Neural cell (in vitro differentiated cells): ENCODE results near the gene CCSAP. TPM values are rescaled to one million over a fixed set of nuclear protein-coding genes. Genes with fewer than 3 reads are reported as not detected.

Experiments
- H2AFZ ChIP-seq: fragments of 200-600, 300-800 bp; sonication (generic), shearing (Covaris generic); 2 replicates; pipeline ENCODE4 v1.6.0; 2014; ENCODE audit warnings: low read depth, mild to moderate bottlenecking, antibody characterized with exemption, low read length, moderate library complexity
- H3F3A ChIP-seq: fragments of 200-600 bp; shearing (Covaris generic); 2 replicates; pipeline ENCODE4 v1.6.1; 2016; ENCODE audit warnings: mild to moderate bottlenecking, moderate library complexity, mixed read lengths, antibody characterized with exemption, low read length; ENCODE audit not compliant: insufficient read depth, poor library complexity, severe bottlenecking
- H3K27ac ChIP-seq: fragments of 200-600, 300-800 bp; sonication (generic), shearing (Covaris generic); 2 replicates; pipeline ENCODE4 v1.5.1; 2014; ENCODE audit warnings: mild to moderate bottlenecking, low read length, moderate library complexity
- H3K27me3 ChIP-seq: fragments of 300-800, 200-600 bp; sonication (generic), shearing (Covaris generic); 2 replicates; pipeline ENCODE4 v1.6.0; 2014; ENCODE audit warnings: mild to moderate bottlenecking, low read depth, low read length, moderate library complexity; ENCODE audit not compliant: insufficient read depth
- H3K36me3 ChIP-seq: fragments of 300-800, 200-600 bp; sonication (generic), shearing (Covaris generic); 2 replicates; pipeline ENCODE4 v1.5.1; 2014; ENCODE audit warnings: mild to moderate bottlenecking, antibody characterized with exemption, low read length, moderate library complexity; ENCODE audit not compliant: insufficient read depth
- H3K4me2 ChIP-seq: fragments of 300-800, 200-600 bp; sonication (generic), shearing (Covaris generic); 2 replicates; pipeline ENCODE4 v1.6.0; 2014; ENCODE audit warnings: mild to moderate bottlenecking, low read length
- H3K4me3 ChIP-seq: fragments of 300-800, 200-600 bp; sonication (generic), shearing (Covaris generic); 2 replicates; pipeline ENCODE4 v1.5.1; 2014; ENCODE audit warnings: mild to moderate bottlenecking, low read length, moderate library complexity
- H3K79me2 ChIP-seq: fragments of 200-600 bp; shearing (Covaris generic); replicated peaks from 2 replicates; pipeline ENCODE4 v1.6.0; 2014; ENCODE audit warnings: mild to moderate bottlenecking, low read length, moderate library complexity; ENCODE audit not compliant: insufficient read depth
- H3K9ac ChIP-seq: fragments of 300-800, 200-600 bp; sonication (generic), shearing (Covaris generic); 2 replicates; pipeline ENCODE4 v1.6.1; 2016; ENCODE audit warnings: mild to moderate bottlenecking, low read length, mixed read lengths
- H3K9me2 ChIP-seq: fragments of 200-600 bp; shearing (Covaris generic); 2 replicates; pipeline ENCODE4 v1.6.1; 2016; ENCODE audit warnings: mild to moderate bottlenecking, low read length, mixed read lengths; ENCODE audit not compliant: insufficient read depth
- H3K9me3 ChIP-seq: fragments of 200-600, 300-800 bp; sonication (generic), shearing (Covaris generic); 2 replicates; pipeline ENCODE4 v1.6.1; 2016; ENCODE audit warnings: mild to moderate bottlenecking, mixed run types, low read length, moderate library complexity, mixed read lengths
- H4K20me1 ChIP-seq: fragments of 200-600 bp; shearing (Covaris generic); 2 replicates; pipeline ENCODE4 v1.6.1; 2016; ENCODE audit warnings: mild to moderate bottlenecking, mixed run types; ENCODE audit not compliant: insufficient read depth
- EP300 ChIP-seq: fragments of 450-650 bp; conservative IDR thresholded peaks from 2 replicates; pipeline ENCODE4 v1.6.1; 2014; ENCODE audit warnings: antibody characterized with exemption, mild to moderate bottlenecking, moderate library complexity; ENCODE audit not compliant: poor library complexity, severe bottlenecking
- EZH2 ChIP-seq: fragments of 200-600, 300-800 bp; shearing (Covaris generic), sonication (generic); IDR thresholded peaks from 2 replicates; pipeline ENCODE4 v1.6.1; 2014; ENCODE audit warnings: antibody characterized with exemption, low read length, borderline replicate concordance, mild to moderate bottlenecking; ENCODE audit not compliant: insufficient read depth, poor library complexity, severe bottlenecking
- MXI1 ChIP-seq: fragments of 450-650 bp; conservative IDR thresholded peaks from 2 replicates; pipeline ENCODE4 v1.6.1; 2014; ENCODE audit warnings: antibody characterized with exemption, mild to moderate bottlenecking; ENCODE audit not compliant: poor library complexity, severe bottlenecking
- POLR2AphosphoS5 ChIP-seq: IDR thresholded peaks from 2 replicates; pipeline ENCODE4 v1.6.1; 2012
- RAD21 ChIP-seq: fragments of 450-650 bp; conservative IDR thresholded peaks from 2 replicates; pipeline ENCODE4 v1.6.1; 2014; ENCODE audit warnings: antibody characterized with exemption, mild to moderate bottlenecking, moderate library complexity
- SMC3 ChIP-seq: fragments of 450-650 bp; conservative IDR thresholded peaks from 2 replicates; pipeline ENCODE4 v1.6.1; 2014; ENCODE audit warnings: antibody characterized with exemption, mild to moderate bottlenecking, moderate library complexity; ENCODE audit not compliant: poor library complexity
- TAF1 ChIP-seq: IDR thresholded peaks from 2 replicates; pipeline ENCODE4 v1.6.1; 2012; ENCODE audit warnings: low read depth
- polyA plus RNA-seq: library from polyadenylated mRNA; depleted of rRNA; stranded (reverse); fragments of >200 nt; gene quantifications from 2 replicates; pipeline ENCODE4 v1.2.3, GENCODE V29; 2014
- TF ChIP-seq, protein P1 (sequence below): IDR thresholded peaks from 2 replicates; pipeline ENCODE4 v1.6.1; 2012; ENCODE audit warnings: borderline replicate concordance
- TF ChIP-seq, protein P2 (sequence below): fragments of 450-650 bp; IDR thresholded peaks from 2 replicates; pipeline ENCODE4 v1.5.1; 2014; ENCODE audit warnings: antibody characterized with exemption, mild to moderate bottlenecking, moderate library complexity; ENCODE audit not compliant: poor library complexity, severe bottlenecking

CCSAP gene
- polyA plus RNA-seq, 1 donor from 2014 or later = 66.7 TPM

DNA sequence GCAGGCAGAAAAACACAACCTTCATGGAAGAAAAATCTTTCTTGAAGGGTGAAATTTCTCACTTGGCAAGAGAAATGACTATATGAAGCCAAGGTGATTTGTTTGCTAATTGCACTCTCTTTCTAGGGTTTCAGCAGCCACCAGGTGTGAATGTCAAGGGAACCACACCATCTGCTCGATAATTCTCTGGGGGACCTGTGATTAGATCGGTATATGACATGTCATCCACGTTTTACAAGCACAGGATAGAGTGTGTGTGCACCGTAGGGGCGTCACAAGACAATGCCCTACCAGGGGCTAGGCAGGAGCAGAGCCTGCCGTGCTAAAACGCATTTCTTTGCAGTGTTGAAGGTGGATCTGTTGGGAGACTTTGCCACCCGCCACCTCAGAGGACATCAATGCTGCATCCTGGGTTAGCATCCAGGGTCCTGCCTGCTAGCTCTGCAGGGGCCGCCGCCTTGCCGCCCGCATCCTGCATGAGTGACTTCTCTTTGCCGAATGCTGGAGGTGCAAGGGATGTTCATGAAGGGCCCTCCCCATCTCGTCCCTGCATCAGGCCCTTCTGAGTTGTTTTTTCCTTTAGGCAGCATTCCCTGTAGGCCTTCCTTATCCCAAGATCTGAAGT lies 37.8 kb upstream of the CCSAP start:
- no peaks in the 10 kb centered on the region for H3K9me3 ChIP-seq
- H3F3A ChIP-seq = peaks cover 4% of the 10 kb centered on the region
- H3K27ac ChIP-seq = no peak overlapping the region
- H3K4me2 ChIP-seq = no peak overlapping the region
- no peaks in the 10 kb centered on the region for H3K79me2 ChIP-seq
- no peaks in the 10 kb centered on the region for H3K9me2 ChIP-seq
- no peak overlapping the region for H3K9ac ChIP-seq
- H3K4me3 ChIP-seq = peak overlapping the region; percentile 7
- TF ChIP-seq TAF1 (no peak), SMC3 (no peak), POLR2AphosphoS5 (no peak), EZH2 (no peak), EP300 (no peak), RAD21 (no peak), MXI1 (no peak)
- TF ChIP-seq, protein P1, sequence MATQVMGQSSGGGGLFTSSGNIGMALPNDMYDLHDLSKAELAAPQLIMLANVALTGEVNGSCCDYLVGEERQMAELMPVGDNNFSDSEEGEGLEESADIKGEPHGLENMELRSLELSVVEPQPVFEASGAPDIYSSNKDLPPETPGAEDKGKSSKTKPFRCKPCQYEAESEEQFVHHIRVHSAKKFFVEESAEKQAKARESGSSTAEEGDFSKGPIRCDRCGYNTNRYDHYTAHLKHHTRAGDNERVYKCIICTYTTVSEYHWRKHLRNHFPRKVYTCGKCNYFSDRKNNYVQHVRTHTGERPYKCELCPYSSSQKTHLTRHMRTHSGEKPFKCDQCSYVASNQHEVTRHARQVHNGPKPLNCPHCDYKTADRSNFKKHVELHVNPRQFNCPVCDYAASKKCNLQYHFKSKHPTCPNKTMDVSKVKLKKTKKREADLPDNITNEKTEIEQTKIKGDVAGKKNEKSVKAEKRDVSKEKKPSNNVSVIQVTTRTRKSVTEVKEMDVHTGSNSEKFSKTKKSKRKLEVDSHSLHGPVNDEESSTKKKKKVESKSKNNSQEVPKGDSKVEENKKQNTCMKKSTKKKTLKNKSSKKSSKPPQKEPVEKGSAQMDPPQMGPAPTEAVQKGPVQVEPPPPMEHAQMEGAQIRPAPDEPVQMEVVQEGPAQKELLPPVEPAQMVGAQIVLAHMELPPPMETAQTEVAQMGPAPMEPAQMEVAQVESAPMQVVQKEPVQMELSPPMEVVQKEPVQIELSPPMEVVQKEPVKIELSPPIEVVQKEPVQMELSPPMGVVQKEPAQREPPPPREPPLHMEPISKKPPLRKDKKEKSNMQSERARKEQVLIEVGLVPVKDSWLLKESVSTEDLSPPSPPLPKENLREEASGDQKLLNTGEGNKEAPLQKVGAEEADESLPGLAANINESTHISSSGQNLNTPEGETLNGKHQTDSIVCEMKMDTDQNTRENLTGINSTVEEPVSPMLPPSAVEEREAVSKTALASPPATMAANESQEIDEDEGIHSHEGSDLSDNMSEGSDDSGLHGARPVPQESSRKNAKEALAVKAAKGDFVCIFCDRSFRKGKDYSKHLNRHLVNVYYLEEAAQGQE = no peak
- TF ChIP-seq, protein P2, sequence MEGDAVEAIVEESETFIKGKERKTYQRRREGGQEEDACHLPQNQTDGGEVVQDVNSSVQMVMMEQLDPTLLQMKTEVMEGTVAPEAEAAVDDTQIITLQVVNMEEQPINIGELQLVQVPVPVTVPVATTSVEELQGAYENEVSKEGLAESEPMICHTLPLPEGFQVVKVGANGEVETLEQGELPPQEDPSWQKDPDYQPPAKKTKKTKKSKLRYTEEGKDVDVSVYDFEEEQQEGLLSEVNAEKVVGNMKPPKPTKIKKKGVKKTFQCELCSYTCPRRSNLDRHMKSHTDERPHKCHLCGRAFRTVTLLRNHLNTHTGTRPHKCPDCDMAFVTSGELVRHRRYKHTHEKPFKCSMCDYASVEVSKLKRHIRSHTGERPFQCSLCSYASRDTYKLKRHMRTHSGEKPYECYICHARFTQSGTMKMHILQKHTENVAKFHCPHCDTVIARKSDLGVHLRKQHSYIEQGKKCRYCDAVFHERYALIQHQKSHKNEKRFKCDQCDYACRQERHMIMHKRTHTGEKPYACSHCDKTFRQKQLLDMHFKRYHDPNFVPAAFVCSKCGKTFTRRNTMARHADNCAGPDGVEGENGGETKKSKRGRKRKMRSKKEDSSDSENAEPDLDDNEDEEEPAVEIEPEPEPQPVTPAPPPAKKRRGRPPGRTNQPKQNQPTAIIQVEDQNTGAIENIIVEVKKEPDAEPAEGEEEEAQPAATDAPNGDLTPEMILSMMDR = no peak
- H2AFZ ChIP-seq = no peak overlapping the region
- H3K27me3 ChIP-seq = no peaks in the 10 kb centered on the region
- H4K20me1 ChIP-seq = no peaks in the 10 kb centered on the region
- no peaks in the 10 kb centered on the region for H3K36me3 ChIP-seq

DNA sequence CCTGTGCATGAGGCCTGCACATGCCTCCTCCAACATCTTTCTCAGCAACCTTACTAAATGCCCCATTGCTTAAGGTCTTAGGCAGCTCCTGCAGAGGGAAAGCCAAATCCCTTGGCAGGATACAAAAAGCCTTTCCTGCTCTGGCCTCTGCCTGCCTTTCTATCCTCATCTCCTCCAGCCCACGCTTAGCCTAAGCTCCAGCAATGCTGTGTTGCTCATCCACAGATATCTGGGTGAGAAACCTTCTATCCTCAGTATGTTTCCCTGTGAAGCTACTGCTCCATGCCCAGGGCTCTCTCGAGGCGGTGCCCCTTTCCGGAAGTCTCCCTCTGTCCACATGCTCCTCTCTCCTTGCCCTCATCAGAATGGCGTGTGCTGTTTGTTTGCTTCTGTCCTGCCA lies 37.0 kb upstream of the CCSAP start:
- Histone ChIP-seq H3K9me3 (no peaks in the 10 kb centered on the region), H3K79me2 (no peaks in the 10 kb centered on the region), H3K9ac (no peak overlapping the region), H4K20me1 (no peaks in the 10 kb centered on the region), H3K27ac (no peak overlapping the region), H3K36me3 (no peaks in the 10 kb centered on the region), H3K4me3 (no peak overlapping the region), H3K9me2 (no peaks in the 10 kb centered on the region), H3F3A (peaks cover 4% of the 10 kb centered on the region), H3K27me3 (no peaks in the 10 kb centered on the region), H2AFZ (no peak overlapping the region), H3K4me2 (no peak overlapping the region)
- TF ChIP-seq TAF1 (no peak), EZH2 (no peak), MXI1 (no peak)
- TF ChIP-seq, protein P2 = no peak
- TF ChIP-seq, protein P1 = no peak
